Keratinocyte (primary cell): ENCODE data around the gene NEGR1.

Experiments
- EZH2 ChIP-seq: IDR thresholded peaks from one replicate; pipeline ENCODE4 v1.6.1; 2012; ENCODE audit warnings: inconsistent platforms, mild to moderate bottlenecking, low read length, moderate library complexity
- TF ChIP-seq, protein P1 (sequence below), 3 experiments: IDR thresholded peaks in 1 of 3; conservative IDR thresholded peaks in 1 of 3; optimal IDR thresholded peaks in 1 of 3; 2 replicates in 2 of 3; 3 replicates in 1 of 3; pipeline versions ENCODE3 to v1.5.1; 2011; ENCODE audit warnings: low read length in 3 of 3, mild to moderate bottlenecking in 3 of 3, moderate library complexity in 2 of 3, control low read depth in 1 of 3, inconsistent platforms in 1 of 3; ENCODE audit not compliant: insufficient read depth in 2 of 3; ENCODE audit errors: extremely low read depth in 1 of 3

DNA sequence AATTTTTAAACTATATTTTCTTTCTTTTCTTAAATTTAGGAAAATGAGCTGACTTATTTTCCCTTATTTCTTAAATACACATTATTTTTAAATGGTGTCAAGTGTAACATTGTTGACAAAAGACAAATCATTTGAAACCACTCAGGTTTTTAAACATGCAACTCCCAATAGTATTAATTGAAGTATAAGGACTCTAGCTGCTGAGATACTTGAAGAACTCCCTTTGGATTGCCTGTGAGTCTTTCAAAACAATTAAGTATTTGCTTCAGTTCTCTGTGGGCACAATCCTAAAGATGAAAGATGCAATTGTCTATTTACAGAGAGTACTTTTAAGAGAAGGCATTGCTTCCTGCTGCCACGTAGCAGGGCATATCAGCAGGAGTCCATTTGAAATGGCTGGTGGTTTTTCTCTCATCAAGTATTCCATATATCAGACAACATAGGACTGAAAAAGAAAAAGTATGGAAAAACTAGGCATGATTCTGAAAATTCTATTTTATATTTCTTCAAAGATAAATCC, 373.4 kb downstream of the NEGR1 start:
- TF ChIP-seq, protein P1, sequence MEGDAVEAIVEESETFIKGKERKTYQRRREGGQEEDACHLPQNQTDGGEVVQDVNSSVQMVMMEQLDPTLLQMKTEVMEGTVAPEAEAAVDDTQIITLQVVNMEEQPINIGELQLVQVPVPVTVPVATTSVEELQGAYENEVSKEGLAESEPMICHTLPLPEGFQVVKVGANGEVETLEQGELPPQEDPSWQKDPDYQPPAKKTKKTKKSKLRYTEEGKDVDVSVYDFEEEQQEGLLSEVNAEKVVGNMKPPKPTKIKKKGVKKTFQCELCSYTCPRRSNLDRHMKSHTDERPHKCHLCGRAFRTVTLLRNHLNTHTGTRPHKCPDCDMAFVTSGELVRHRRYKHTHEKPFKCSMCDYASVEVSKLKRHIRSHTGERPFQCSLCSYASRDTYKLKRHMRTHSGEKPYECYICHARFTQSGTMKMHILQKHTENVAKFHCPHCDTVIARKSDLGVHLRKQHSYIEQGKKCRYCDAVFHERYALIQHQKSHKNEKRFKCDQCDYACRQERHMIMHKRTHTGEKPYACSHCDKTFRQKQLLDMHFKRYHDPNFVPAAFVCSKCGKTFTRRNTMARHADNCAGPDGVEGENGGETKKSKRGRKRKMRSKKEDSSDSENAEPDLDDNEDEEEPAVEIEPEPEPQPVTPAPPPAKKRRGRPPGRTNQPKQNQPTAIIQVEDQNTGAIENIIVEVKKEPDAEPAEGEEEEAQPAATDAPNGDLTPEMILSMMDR (optimal IDR thresholded peaks at IDR 0.05 in 1 of 3, IDR thresholded peaks at IDR 0.05 in 1 of 3, conservative IDR thresholded peaks at IDR 0.05 in 1 of 3; ENCODE audit: extremely low read depth in 1 of 3, insufficient read depth in 2 of 3, low read length in 3 of 3): no peak
- TF ChIP-seq EZH2: no peak
